Astrocyte (in vitro differentiated cells and primary cell): Measurements from ENCODE around the gene PIWIL1.

Experiments
- EZH2 ChIP-seq: IDR thresholded peaks from 2 replicates; pipeline ENCODE4 v1.6.1; 2012; ENCODE audit warnings: mild to moderate bottlenecking, low read length, inconsistent platforms; ENCODE audit not compliant: insufficient read depth
- TF ChIP-seq, protein P1 (sequence below): IDR thresholded peaks from 2 replicates; pipeline ENCODE4 v1.5.1; 2011; ENCODE audit warnings: low read depth, mild to moderate bottlenecking, inconsistent platforms, low read length, moderate library complexity; ENCODE audit not compliant: insufficient read depth

DNA sequence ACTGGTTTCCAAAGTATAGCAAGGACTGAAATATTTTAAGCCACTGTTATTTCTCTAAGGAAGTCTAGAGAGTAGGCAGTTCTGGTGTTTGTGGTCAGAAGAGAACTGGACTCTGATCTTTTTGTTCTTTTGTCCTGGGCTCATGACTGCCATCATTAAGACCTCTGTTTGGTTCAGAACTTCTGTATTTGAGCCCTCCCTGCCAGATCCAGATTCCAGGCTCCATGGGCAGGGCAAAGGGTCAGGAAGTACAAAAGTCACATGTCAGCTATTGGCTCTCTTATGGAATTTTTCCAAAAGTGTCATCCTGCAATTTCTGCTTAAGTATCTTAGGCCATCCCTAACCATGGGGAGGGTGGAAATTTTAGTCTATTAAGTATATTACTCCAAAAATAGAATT is 6.8 kb downstream of the PIWIL1 start:
- TF ChIP-seq, protein P1, sequence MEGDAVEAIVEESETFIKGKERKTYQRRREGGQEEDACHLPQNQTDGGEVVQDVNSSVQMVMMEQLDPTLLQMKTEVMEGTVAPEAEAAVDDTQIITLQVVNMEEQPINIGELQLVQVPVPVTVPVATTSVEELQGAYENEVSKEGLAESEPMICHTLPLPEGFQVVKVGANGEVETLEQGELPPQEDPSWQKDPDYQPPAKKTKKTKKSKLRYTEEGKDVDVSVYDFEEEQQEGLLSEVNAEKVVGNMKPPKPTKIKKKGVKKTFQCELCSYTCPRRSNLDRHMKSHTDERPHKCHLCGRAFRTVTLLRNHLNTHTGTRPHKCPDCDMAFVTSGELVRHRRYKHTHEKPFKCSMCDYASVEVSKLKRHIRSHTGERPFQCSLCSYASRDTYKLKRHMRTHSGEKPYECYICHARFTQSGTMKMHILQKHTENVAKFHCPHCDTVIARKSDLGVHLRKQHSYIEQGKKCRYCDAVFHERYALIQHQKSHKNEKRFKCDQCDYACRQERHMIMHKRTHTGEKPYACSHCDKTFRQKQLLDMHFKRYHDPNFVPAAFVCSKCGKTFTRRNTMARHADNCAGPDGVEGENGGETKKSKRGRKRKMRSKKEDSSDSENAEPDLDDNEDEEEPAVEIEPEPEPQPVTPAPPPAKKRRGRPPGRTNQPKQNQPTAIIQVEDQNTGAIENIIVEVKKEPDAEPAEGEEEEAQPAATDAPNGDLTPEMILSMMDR = no peak
- no peak for TF ChIP-seq EZH2
